Activated T-cell treated with anti-CD3 and anti-CD28 coated beads, Interleukin-2, amount 50 U/mL, for 72 hours (primary cell): ENCODE data around the gene CERS2. TPM values are rescaled to one million over a fixed set of nuclear protein-coding genes. Genes with fewer than 3 reads are reported as not detected.

Experiments
- ATAC-seq, 2 donors: fragments of 150-1000 bp; cut with Tn5 transposase; replicated peaks in 1 of 2; 2 replicates each; pipeline ENCODE4 v1.10.0; 2021; ENCODE audit warnings: moderate library complexity in 2 of 2, mild to moderate bottlenecking in 1 of 2
- DNase-seq, 2 donors: peaks; one replicate each; pipeline ENCODE4 v3.0.0; 2021 to 2022; ENCODE audit warnings: mixed read lengths in 1 of 2
- H3K27ac Mint-ChIP-seq: one replicate; pipeline ENCODE4 v1.8.0; 2022; ENCODE audit warnings: mild to moderate bottlenecking, moderate library complexity, mixed read lengths
- H3K27me3 Mint-ChIP-seq: one replicate; pipeline ENCODE4 v1.8.0; 2022; ENCODE audit warnings: low read depth, mixed read lengths
- H3K36me3 Mint-ChIP-seq, 2 donors: one replicate each; pipeline ENCODE4 v1.8.0; 2022; ENCODE audit warnings: mixed read lengths in 2 of 2, mild to moderate bottlenecking in 1 of 2; ENCODE audit not compliant: insufficient read depth in 2 of 2
- H3K4me1 Mint-ChIP-seq: one replicate; pipeline ENCODE4 v1.8.0; 2022; ENCODE audit warnings: low read depth, mixed read lengths
- H3K4me3 Mint-ChIP-seq, 2 donors: one replicate each; pipeline ENCODE4 v1.8.0; 2022; ENCODE audit warnings: mild to moderate bottlenecking in 2 of 2, mixed read lengths in 2 of 2, moderate library complexity in 2 of 2
- H3K9me3 Mint-ChIP-seq, 2 donors: one replicate each; pipeline ENCODE4 v1.8.0; 2022; ENCODE audit warnings: mixed read lengths in 2 of 2
- total RNA-seq, 2 donors: library from RNA; stranded (reverse); gene quantifications; one replicate each; pipeline ENCODE4 v1.2.3, GENCODE V29; 2022

The CERS2 gene
- 100 to 1,000 TPM; 184 to 185 TPM for total RNA-seq

DNA sequence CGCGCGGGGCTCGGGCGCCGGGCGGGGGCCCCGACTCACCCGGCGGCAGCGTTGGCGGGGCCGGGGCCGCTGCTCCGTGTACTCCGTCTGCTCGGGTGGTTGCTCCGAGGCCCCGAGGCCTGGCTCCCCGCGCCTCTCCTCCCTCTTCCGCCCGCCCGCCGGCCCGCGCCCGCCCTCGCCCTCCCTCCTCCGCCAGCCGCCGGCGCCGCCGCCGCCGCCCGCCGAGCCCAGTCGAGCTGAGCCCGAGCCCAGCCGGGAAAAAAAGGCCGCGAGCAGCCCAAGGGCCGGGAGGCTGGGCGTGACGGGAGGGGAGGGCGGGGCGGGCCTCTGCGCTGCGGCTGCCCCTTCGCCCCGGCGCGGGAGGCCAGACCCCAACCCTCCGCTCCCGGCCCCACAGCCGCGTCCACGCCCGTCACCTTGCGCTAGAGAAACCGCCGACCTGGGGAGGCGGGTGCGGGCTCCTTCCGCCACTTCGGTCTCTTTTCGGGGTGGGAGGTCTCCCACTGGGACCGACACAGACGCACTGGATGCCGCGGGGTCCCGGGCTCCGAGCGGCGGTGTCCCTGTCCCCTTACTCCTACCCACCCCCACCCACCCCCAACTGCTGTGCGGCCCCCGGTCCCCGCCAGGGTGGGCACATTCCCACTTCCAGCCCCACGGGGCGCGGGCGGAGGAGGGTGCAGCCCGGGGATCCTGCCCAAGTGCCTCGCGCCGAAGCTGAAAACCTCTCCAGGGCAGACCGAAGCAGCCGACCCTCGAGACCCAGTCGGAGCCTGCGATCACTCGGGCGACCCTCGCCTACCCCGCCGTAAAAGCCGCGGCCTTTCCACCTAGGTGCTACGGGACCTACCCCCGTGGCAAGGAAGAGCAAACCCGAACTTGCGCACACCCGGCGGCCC is at the start of gene CERS2:
Gene CERS2, minus strand, starts transcription at position 256 of the 899 bp plus-strand sequence. CDS start 5,745 bp downstream, outside the sequence.
- peaks cover 77% of the 10 kb centered on the region for H3K4me1 Mint-ChIP-seq
- H3K27ac Mint-ChIP-seq: peak within 1 kb of the TSS; percentile 88
- peaks cover 0 to 3% of the 10 kb centered on the region in 2 donors for H3K36me3 Mint-ChIP-seq
- H3K9me3 Mint-ChIP-seq: no peaks in the 10 kb centered on the region
- DNase-seq (peak; percentile 82 to 85), ATAC-seq (peak; percentile 63 to 66)
- H3K27me3 Mint-ChIP-seq: no peaks in the 10 kb centered on the region
- peak within 1 kb of the TSS; percentile 90 to 92 for H3K4me3 Mint-ChIP-seq

DNA sequence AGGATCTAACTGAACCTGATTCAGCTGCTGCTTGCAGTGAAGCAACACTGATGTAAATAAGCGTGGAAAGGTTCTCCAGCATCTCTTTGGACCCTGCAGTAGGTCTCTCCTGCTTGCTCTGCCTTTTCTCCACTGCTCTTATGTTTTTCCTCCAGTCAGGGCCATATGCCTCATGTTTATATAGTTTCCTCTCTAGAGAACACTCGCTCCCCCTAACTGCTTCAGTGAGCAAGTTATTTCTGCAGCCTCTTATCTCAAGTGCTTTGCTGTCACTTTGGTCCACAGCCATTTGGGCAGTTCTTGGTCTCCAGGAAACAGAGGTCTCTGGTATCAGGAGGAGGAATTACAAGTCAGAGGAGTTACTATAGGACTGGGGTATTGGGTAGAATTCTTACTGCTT is 38.9 kb upstream of the CERS2 start:
- peaks cover 35% of the 10 kb centered on the region for H3K4me1 Mint-ChIP-seq
- H3K27me3 Mint-ChIP-seq: no peaks in the 10 kb centered on the region
- H3K27ac Mint-ChIP-seq: no peak overlapping the region
- peaks cover under 1 to 5% of the 10 kb centered on the region in 2 donors for H3K36me3 Mint-ChIP-seq
- H3K4me3 Mint-ChIP-seq: no peak overlapping the region
- H3K9me3 Mint-ChIP-seq: no peaks in the 10 kb centered on the region
- no peak for ATAC-seq
- DNase-seq: no peak

DNA sequence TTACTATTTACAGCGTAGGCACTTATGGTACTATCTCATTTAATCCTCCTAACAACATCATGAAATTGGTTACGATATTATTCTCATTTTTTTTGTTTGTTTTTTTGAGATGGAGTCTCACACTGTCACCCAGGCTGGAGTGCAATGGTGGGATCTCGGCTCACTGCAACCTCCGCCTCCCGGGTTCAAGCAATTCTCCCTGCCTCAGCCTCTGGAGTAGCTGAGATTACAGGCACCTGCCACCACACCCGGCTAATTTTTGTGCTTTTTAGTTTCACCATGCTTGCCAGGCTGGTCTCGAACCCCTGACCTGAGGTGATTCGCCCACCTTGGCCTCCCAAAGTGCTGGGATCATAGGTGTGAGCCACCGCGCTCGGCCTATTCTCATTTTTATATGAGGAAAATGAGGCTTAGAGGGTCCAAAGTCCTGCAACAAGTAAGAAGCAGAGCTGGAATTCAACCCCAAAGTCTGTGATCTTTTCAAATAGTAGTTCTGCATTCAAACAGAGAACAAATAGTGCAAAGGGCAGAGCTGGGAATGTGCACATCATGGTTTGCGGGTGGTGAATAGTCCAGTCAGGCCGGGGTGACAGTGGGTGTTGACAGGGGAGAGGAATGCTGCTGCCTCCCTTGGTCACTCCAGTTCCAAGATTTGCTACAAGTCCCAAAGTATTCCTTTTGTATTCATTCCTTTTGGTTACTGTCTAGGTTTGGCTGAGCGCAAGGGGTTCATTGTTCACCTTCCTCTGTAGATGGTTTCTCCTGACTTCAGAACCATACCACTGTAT is 38.2 kb upstream of the CERS2 start:
- Mint-ChIP-seq H3K27ac (no peak overlapping the region), H3K36me3 (peaks cover 2 to 3% of the 10 kb centered on the region in 2 donors), H3K4me3 (no peak overlapping the region), H3K4me1 (peaks cover 38% of the 10 kb centered on the region), H3K27me3 (no peaks in the 10 kb centered on the region), H3K9me3 (no peaks in the 10 kb centered on the region)
- ATAC-seq (no peak), DNase-seq (no peak)

DNA sequence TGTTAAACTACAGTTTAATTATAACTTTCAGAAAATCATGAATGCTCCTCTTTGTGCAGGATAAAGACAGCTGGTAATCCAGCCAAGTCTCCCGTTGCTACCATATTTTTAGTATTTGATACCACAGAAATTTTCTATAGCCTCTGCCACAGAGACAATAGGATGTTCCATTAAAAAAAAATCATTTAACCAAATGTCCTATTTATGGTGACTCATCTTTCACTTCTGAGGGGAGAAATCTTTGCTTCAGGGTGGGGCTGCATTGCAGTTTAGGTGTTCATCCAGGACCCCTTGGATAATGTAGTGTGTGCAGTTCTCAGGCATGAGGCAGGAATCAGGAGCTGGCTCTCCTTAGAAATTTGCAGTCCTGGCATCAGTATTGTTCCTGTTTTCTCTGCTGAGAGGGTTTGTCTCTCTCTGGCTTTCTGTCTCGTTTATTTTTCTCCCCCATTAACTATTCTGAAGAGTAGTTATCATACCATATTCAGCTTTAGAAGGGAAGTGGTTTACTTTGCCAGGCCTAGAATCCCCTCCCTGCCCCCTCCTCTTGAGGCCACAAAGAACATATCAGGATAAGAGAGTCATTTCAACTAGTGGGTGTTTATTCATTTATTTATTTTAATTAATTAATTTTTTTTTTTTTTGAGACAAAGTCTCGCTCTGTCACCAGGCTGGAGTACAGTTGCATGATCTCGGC is 36.7 kb upstream of the CERS2 start:
- peaks cover 53% of the 10 kb centered on the region for H3K4me1 Mint-ChIP-seq
- no peak overlapping the region for H3K4me3 Mint-ChIP-seq
- no peak overlapping the region for H3K27ac Mint-ChIP-seq
- H3K9me3 Mint-ChIP-seq: no peaks in the 10 kb centered on the region
- H3K27me3 Mint-ChIP-seq: no peaks in the 10 kb centered on the region
- DNase-seq: no peak
- ATAC-seq: no peak
- H3K36me3 Mint-ChIP-seq: peaks cover 2 to 3% of the 10 kb centered on the region in 2 donors

- Mint-ChIP-seq H3K4me3 (peak overlapping the region in 1 of 2 donors; percentile 39), H3K4me1 (peaks cover 63% of the 10 kb centered on the region)
Observed at GRCh38 chr1:151010346-151010726, 35.7 kb upstream of the CERS2 start.

DNA sequence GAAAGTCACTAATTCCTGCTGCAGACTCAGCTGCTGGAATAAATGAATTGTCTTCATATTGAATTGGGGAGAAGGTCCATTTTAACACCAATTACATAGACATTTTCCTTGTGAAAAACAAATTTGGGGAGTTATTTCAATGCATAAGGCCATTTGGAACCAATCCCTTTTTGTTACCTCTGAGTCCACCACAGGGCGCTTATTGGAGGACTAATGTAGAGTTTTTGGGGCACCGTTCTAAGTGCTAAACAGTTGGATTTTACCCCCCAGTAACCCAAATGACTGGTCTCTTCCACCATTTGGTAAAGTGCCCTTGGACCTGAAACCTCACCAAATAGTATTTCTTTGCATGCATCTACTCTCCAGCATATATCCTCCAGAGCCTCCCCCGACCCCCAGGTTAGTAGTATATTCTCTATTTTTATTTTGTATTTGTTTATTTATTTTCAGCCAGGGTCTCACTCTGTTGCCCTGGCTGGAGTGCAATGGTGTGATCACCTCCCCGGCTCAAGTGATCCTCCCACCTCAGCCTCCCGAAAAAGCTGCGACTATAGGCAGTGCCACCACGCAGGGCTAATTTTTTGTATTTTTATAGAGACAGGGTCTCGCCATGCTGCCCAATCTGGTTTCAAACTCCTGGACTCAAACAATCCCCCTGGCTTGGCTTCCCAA is 35.2 kb upstream of the CERS2 start:
- Mint-ChIP-seq H3K27ac (peak overlapping the region; percentile 62), H3K4me3 (peak overlapping the region; percentile 99), H3K27me3 (no peaks in the 10 kb centered on the region), H3K36me3 (peaks cover 2 to 3% of the 10 kb centered on the region in 2 donors), H3K9me3 (no peaks in the 10 kb centered on the region), H3K4me1 (peaks cover 68% of the 10 kb centered on the region)
- no peak for ATAC-seq
- DNase-seq: no peak

More at GRCh38 chr1:151010346-151010726, 35.7 kb upstream of the CERS2 start:
- ATAC-seq (no peak), DNase-seq (no peak)
- no peaks in the 10 kb centered on the region for H3K27me3 Mint-ChIP-seq
- no peaks in the 10 kb centered on the region for H3K9me3 Mint-ChIP-seq
- no peak overlapping the region for H3K27ac Mint-ChIP-seq
- peaks cover 2 to 3% of the 10 kb centered on the region in 2 donors for H3K36me3 Mint-ChIP-seq

DNA sequence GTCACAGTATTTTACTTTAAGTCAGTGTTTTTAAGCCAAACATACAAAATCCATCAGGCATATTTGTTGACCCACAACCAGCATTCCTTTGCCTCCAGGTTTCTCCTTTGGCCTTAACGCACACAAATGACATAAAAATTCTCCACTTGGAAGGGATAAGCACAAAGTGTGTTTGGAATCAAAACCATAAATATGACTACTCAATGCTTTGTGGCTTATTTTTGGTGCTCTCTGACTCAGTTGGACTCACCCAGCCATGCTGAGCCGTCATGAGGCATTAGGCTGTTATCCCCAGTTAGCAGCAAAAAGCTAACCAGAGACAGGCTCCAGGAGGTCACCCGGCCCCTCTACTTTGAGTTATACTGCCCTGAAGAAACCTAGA is 34.6 kb upstream of the CERS2 start:
- Mint-ChIP-seq H3K36me3 (peaks cover 2 to 3% of the 10 kb centered on the region in 2 donors), H3K4me1 (peaks cover 72% of the 10 kb centered on the region), H3K27ac (peak overlapping the region; percentile 62), H3K9me3 (no peaks in the 10 kb centered on the region), H3K27me3 (no peaks in the 10 kb centered on the region), H3K4me3 (peak overlapping the region; percentile 99)
- ATAC-seq (peak in 1 of 2 donors; percentile 15), DNase-seq (peak in 1 of 2 donors; percentile 29)

GRCh38 chr1:151008244-151009205 is 33.9 kb upstream of the CERS2 start, which contains the start of gene PRUNE1:
Gene PRUNE1 (plus strand): TSS chr1:151008449. CDS start chr1:151008633, 184 bp downstream.
- peaks cover 76% of the 10 kb centered on the region for H3K4me1 Mint-ChIP-seq
- H3K36me3 Mint-ChIP-seq: peaks cover 2 to 3% of the 10 kb centered on the region in 2 donors
- no peaks in the 10 kb centered on the region for H3K9me3 Mint-ChIP-seq
- ATAC-seq (peak; percentile 87), DNase-seq (peak; percentile 98)
- H3K4me3 Mint-ChIP-seq: peak within 1 kb of the TSS; percentile 99
- H3K27me3 Mint-ChIP-seq: no peaks in the 10 kb centered on the region
- peak within 1 kb of the TSS; percentile 99 for H3K27ac Mint-ChIP-seq

- Mint-ChIP-seq H3K36me3 (peaks cover 2 to 3% of the 10 kb centered on the region in 2 donors), H3K4me1 (peaks cover 80% of the 10 kb centered on the region)
Observed at GRCh38 chr1:151007853-151008243, 33.2 kb upstream of the CERS2 start.

DNA sequence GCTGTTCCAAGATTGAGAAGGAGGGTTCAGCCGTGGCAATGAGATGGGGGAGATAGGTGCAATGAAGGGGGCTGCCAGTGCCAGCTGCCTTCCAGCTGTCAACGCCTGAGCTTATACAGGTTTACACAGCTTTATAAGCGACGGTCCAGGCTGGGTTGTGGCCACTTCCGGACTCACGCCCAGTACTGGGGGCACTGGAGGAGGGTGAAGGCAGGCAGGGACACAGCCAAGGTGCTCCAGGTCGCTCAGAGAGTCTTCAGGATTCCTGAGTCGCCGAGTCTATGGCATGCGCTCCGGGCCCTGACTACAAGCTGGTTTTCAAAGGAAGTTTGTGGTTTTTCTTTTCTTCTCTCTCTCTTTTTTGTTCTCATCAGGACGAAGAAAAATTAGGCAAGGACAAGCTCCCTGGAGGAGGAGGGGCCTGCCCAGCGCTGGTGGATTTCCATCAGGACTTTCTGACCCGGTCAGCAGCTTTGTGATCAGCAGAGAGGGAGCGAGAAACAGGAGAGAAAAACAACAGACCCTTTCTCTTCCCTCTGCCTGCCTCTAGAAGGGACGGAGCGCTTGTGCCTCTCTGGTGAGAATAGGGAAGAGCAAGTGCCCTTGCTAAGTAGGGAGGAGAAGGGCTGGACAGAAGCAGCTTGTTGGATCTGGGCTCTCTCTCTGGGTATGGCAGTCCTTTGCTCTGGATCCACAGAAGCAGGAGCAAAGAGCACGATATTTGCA is 31.9 kb upstream of the CERS2 start, which contains the start of gene MINDY1:
Gene MINDY1, minus strand, starts transcription at position 576 of the 726 bp plus-strand sequence. CDS start 4,285 bp downstream, outside the sequence.
- ATAC-seq (peak; percentile 38 to 40), DNase-seq (peak; percentile 51 to 56)
- H3K4me1 Mint-ChIP-seq: peaks cover 85% of the 10 kb centered on the region
- H3K9me3 Mint-ChIP-seq: no peaks in the 10 kb centered on the region
- H3K27me3 Mint-ChIP-seq: no peaks in the 10 kb centered on the region
- peak within 1 kb of the TSS; percentile 99 for H3K4me3 Mint-ChIP-seq
- H3K27ac Mint-ChIP-seq: peak within 1 kb of the TSS; percentile 99
- peaks cover 2 to 5% of the 10 kb centered on the region in 2 donors for H3K36me3 Mint-ChIP-seq

More at GRCh38 chr1:151007853-151008243, 33.2 kb upstream of the CERS2 start:
- ATAC-seq: no peak
- H3K27ac Mint-ChIP-seq: peak overlapping the region; percentile 99
- H3K9me3 Mint-ChIP-seq: no peaks in the 10 kb centered on the region
- no peak for DNase-seq
- H3K4me3 Mint-ChIP-seq: peak overlapping the region; percentile 99
- no peaks in the 10 kb centered on the region for H3K27me3 Mint-ChIP-seq
